HG03378 (cell line): ENCODE measurements around the gene C20orf202.
"Not testable (repeated sequence)": the region's sequence is repeated elsewhere in the genome, so short reads cannot be mapped to it uniquely, and the experiment has no call there.

Experiments
- ATAC-seq: cut with Tn5 transposase; IDR thresholded peaks from one replicate; pipeline ENCODE4 v1.9.1; 2021; ENCODE audit warnings: mild to moderate bottlenecking, moderate library complexity; ENCODE audit not compliant: unreplicated experiment

C20orf202 gene

DNA sequence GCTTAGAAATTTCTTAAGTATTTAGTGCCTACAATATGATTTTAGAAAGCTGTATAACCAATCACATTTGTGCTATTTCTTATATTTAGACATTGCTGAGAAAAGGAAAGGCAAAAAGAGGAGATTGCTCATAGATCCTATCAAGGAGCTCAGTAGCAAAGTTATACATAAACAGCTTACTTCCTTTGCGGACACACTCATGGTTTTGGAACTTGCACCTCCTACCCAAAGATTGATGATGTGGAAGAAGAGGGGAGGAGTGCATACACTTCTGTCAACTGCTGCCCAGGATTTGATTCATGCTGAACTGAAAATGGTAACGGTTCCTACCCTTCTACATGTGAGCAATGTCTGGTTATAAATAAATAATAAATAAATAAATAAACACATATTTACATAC lies 39.3 kb downstream of the C20orf202 start:
- ATAC-seq: no peak

DNA sequence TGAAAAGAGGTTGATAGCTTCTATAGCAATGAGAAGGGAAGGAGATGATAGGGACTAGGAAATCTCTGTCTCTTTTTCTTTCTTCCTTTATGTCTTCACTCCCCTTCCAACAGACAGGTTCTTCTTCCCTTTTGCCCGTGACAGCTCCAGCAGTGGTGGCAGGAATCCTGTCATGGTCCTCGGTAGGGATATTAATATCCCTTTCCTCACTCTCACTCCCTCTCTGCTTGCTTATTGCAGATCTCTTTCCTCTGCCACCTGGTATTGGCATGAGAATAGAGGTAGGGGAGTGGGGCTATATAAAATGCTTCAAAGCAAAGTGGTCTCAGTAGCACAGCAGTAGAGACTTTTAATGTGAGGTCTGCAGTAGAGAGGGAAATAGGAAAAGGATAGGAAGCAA lies 42.3 kb downstream of the C20orf202 start:
- no peak for ATAC-seq

DNA sequence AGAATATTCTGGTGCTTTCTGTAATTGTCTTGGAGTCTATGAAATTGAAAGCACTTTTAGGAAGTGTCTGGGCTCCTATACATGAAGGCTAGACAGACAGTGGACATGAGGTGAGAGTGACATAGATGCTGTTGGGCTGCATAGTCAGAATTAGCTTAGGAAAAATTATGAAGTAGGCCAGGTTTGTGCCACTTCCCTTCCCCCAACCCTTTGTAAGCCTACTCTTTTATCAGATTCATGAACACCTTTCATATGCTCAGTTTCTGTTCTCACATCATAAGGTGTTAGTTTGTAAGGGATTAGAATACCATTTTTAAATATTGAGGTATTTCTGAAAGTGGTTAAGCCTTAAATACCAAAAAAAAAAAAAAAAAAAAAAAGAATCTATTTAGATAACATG lies 44.4 kb downstream of the C20orf202 start:
- ATAC-seq: no peak

DNA sequence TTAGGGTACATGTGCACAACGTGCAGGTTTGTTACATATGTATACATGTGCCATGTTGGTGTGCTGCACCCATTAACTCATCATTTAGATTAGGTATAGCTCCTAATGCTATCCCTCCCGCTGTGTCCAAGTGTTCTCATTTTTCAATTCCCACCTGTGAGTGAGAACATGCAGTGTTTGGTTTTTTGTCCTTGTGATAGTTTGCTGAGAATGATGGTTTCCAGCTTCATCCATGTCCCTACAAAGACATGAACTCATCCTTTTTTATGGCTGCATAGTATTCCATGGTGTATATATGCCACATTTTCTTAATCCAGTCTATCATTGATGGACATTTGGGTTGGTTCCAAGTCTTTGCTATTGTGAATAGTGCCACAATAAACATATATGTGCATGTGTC lies 47.0 kb downstream of the C20orf202 start:
- ATAC-seq: not testable (repeated sequence)

DNA sequence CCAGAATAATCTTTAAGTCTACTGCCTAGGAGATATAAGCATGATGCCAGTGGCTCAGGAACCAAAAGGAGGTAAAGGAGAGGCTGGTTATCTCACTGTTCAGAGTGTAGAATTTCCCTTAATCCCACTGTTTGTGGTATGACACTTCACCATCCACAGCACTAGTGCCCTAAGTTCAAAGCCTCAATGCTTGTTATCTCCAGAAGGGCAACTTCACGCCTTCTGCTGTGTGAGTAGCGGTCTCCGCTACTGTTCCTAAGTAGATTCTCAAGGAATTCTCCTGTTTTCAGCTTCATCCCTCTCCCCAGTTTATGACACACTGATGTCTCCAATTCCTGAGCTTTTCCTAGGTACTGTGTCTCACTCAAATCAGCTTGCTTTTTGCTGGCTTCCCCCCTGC lies 49.2 kb downstream of the C20orf202 start:
- ATAC-seq: no peak

DNA sequence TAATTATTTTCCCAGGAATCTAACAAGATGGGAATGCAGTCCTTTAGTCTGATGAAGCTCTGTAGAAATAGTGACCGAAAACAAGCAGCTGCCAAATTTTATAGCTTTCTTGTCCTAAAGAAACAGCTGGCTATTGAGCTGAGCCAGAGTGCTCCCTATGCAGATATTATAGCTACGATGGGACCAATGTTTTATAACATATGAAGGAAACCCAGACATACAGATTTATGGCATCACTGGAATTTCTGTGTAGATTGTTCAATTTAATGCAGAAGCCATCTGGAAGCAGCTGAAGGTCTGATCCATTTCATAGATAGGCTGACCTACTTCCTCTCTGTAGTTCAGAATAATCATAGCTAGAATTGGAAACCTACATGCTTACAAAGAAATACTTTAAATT lies 51.0 kb downstream of the C20orf202 start:
- no peak for ATAC-seq

DNA sequence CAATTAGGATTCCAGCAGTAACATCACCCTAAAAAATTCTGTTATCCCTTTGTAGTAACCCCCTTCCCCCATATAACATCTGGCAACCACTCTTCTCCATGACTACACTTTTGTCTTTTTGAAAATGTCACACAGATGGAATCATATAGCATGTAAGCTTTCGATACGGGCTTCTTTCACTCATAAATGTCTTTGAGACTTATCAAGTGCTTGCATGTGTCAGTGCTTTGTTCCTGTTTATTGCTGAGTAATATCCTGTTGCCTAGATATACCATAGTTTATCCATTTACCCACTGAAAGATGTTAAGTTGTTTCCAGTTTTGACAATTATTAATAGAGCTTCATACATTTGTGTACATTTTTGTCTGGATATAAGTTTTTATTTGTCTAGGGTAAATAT lies 52.4 kb downstream of the C20orf202 start:
- no peak for ATAC-seq
